NCI-H345 (cell line): ENCODE data around the gene TEX2.
"Not testable (repeated sequence)": the region's sequence is repeated elsewhere in the genome, so short reads cannot be mapped to it uniquely, and the experiment has no call there.

Experiments used
- DNase-seq: peaks from one replicate; lab custom pipeline; 2025; lab: John Stamatoyannopoulos, UW

Gene TEX2

DNA sequence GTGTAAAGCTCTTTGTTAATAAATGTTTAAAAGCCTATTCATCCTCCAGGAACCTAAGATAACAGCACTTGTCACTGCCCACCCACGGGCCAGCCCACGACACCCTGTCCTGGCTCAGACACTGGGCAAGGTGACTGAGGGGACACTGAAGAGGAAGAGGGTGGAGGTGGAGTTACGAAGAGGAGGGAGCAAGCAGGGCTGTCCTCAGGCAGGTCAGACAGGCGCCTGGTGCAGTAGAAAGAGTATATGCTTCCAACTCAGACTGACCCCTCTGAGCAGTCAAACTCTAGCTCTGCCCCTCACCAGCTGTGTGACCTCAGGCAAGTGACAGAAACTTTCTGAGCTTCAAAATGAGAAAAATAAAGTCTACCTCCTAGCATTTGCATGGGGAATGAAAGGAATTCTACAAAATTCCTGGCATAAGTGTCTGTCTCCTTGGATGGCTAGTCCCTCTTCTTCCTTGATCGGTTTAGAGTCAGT, 22.8 kb downstream of the TEX2 start:
- no peak for DNase-seq

DNA sequence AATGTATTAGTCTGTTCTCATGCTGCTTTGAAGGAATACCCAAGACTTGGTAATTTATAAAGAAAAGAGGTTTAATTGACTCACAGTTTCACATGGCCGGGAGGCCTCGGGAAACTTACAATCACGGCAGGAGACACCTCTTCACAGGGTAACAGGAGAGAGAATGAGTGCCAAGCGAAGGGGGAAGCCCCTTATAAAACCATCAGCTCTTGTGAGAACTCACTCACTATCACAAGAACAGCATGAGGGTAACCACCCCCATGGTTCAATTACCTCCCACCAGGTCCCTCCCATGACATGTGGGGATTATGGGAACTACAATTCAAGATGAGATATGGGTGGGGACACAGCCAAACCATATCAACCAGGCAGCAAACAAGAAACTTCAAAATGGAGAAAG, 24.6 kb downstream of the TEX2 start:
- DNase-seq = not testable (repeated sequence)

DNA sequence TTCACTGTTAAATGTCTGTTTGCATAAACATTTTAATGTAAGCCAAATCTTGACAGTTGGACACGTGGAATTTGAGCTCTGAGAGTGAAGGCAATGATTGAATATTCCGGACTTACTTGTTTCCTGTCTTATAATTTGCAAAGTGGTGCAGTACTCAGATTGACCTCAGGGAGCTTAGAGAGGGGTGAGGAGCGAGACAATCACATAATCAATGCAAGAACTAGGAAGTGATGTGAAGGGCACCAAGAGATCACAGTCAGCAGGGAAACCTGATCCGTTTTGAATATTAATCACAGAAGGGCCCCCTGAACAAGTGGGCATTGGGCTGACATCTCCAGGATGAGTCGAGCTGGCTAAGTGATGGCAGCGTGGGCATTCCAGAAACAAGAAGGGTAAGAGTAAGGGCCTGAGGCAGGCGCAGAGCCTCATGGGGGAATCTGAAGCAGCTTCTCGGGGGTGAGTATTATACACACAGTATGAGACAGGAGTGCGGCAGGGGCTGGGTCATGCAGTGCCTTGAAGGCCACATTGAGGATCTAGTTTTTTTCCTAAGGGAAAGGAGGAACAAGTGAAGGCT, 26.1 kb downstream of the TEX2 start:
- no peak for DNase-seq

DNA sequence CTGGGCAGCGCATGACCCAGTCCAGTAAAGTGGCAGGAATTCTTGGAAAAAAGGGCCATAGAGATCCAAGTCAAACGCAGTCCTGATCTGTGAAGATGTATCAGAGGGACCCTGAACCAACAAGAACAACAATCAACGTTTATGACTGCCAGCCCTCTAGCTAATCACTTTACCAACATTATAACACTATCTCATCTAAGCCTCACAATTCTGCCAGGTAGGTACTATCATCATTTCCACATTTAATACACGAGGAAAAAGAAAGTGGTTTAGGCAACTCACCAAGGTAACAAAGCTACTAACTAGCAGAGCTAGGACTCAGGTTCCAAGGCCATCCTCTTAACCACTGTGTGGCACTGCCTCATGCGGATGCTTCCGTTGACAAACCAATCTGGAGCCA, 28.1 kb downstream of the TEX2 start:
- DNase-seq = no peak

DNA sequence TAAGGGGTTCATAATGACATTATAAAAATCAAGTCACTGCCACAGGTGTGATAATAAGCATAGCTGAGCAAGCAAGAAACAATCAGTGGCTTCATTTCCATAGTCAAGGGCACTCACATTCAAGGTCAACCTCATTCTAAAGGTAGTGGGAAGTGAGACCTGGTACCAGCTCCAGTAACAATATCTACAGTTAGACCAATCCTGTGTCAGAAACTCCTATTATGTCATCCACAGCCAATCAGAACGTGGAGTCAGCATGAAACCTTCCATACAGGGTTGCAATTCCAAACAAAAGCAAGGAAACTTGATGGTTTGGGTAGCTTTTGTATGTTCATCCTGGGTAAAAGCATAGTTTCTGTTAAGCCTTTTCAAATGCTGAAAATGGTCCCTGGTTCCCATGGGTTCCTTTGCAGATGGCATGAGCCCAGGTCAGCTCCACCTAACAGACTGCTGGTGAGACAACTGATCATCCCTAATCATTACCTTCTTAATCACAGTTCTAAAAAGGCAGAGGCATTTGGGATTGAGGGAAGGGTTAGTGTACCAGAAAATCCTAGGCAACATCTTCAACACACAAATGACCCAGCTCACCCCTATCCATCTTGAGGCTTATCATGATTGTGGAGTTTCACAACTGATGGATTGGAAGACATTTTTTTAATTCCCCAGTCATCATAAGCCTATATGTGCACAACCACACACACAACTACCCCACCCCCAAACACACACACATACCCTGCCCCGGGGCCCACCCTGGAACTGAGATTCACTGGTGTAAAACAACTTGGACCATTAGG, 30.4 kb downstream of the TEX2 start:
- DNase-seq = no peak

DNA sequence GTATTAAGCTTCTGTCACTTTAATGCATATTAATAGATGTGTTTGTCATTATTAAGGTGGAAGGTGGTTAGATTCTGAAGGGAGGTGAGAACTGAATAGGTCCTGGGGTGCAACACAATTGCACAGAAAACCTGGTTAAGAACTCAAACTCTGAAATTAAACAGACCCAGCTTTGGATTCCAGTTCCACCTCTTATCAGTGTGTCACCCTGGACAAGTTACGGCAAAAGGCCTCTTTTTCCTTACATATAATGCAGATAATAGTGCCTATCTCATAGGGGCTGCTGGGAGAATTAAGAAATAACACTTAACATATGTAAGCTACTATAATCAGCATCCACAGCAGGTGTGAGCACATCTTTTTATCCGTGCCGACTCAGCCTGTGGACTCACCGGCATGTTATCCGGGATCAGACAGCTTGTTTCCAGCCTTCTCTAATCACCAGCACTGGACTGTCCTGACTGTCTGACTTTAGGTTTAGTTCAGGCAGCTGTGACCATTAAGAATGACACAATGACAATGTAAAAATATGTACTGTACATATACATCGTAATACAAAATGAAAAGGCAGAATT, 31.4 kb downstream of the TEX2 start:
- no peak for DNase-seq

DNA sequence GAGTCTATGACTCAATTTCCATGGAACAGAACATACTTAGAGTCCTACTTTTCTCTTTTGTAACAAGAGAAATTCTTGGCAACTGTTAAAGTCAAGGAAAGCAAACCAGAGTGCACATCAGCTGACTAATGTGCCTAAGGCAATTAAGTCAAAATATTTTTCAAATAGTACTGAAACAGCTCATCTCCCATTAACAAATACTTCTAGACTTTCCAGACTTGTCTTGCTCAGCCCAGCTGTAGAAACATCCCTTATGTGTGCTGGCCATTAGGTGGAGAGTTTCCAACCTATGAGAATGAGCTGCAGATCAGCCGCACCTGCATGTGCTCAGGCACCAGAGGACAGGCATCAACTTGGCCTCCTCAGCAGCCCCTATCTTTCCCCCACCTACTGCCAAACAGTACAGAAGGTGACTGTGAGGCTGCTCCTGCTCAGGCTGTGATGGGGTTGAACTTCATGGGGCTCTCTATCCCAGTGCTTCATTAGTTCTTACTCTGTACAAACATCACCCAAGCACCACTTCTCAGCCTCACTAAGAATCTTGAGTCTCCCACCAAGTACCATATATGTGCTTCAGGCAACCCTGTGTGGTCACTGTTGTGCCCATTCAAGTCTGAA, 32.2 kb downstream of the TEX2 start:
- no peak for DNase-seq

DNA sequence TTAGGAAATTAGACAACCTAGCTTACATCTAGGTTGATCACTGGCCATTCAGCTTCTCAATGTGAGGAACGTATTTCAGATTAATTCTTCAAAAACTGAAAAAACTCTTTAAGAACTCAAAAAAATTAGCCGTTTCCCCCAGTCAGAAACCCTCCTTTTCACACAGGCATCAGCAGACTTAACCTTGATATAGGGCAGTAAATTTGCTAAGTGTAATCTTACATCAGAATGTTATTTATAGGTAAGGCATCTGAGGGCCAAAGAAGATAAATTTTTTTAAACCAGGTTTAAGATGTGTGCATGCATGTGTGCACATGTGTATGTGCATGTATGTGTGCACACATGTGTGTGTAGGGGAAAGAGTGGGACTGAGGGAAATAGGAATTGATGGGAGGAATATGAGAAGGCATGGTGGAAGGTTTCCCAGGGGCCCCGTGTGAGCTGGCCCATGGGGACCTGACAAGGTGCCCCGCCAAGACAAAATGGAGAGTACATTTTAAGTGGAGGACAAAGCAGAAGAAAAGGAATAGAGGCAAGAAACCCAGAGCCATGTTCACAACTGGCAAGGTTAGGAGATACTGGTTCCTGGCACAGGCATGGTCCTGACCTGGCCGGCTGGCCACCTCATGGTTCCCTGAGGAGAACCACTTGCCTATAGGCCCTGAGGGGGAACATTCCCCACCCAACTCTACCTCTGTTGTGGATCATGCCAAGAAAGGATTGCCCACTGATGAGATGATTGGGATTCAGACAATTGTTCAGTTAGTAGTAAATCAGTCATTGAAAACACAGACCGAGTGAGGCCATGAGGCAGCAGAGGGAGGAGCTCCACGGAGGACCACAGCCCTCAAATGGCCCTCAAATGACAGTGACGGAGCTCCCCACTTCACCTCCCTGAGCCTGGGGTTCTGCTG, 33.0 kb downstream of the TEX2 start:
- DNase-seq = no peak

DNA sequence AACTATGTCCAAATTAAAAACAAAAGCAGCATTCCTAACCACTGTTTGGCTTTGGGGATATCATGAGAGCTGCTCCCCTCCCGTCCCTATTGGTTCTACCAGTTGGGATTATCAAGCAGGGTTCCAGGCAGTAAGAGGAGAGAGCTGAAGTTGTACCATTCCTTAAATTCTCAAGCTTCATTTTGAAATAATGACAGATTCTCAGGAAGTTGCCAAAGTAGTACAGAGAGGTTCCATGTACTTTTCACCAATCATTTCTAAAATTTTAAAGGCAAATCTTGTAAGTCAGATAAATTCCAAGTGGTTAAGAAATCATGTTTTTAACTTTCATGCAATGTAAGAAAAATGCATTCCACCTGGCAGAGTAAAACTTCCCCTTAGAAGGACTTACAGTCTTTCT, 36.9 kb downstream of the TEX2 start:
- no peak for DNase-seq

DNA sequence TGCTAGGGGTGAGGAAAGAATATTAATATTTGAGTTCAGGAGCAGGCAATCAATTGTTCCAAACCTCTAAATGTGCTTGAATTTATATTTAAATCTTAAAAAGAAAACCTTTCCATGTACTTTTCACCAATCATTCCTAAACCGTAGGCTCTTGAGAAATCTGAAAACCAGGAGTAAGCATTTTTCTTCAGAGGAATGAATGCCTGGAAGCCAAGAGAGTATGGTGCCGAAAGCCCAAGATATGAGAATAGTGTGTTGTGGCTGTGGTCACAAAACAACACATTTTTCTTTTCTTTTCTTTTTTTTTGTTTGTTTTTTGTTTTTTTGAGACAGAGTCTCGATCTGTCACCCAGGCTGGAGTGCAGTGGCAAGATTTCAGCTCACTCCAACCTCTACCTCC, 37.6 kb downstream of the TEX2 start:
- DNase-seq = no peak

DNA sequence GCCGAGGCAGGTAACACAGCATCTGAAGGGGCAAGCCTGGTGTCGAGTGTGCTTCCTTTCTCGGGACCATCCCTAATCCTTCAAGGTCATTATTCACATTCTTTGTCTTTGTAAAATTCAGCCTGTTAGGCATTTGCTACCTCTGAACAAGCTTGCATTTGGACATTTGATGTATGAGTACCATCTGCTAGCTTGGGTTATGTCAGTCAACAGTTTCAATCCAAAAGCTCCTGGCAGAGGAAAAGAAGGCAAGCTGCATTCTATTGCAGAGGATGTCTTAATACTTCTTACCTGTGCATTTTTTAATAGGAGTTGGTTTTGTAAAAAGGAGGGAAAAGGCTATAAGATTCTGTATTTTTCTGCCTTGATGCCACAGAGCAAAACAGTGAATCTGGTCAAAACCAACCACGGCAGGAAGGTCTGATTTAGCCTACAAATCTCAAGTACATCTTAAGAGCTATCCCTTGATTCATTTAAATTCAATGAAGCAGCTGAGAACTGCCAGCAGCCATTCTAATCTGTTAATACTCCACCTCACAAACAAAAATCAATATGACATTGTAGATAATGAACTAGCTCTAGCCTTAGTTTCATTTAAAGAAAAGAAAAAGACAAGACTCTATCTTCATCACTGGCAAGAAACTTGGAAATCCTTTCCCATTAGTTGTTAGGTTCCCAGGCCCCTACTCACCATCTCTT, 39.0 kb downstream of the TEX2 start:
- no peak for DNase-seq

DNA sequence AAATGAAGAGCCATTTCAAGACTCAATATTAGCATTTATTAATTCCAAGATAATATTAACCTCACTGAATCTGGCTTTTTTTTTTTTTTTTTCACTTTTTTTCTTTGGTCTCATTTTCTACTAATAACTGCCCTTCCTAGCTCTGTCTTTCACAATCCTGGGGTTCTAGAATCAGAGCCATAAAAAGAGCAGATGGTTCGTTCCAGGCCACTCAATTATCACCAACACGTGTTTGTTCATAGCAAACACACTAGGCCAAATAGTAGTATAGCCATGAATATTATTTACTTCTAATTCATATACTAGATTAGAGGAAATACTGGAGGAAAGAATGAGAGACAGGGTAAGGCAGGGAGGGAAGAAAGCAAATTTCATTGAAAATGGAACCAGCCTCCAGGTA, 39.8 kb downstream of the TEX2 start:
- DNase-seq = no peak

DNA sequence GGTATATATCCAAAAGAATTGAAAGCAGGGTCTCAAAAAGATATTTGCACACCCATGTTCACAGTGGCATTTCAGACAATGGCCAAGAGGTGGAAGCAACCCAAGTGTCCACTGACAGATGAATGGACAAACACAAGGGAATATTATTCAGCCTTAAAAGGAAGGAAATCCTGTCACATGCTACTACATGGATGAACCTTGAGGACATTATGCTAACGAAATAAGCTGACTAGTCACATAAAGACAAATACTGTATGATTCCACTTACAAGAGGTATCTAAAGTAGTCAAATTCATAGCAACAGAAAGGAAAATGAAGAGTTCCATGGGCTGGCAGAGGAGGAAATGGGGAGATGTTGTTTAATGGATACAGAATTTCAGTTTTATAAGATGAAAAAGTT, 41.4 kb downstream of the TEX2 start:
- DNase-seq = no peak

DNA sequence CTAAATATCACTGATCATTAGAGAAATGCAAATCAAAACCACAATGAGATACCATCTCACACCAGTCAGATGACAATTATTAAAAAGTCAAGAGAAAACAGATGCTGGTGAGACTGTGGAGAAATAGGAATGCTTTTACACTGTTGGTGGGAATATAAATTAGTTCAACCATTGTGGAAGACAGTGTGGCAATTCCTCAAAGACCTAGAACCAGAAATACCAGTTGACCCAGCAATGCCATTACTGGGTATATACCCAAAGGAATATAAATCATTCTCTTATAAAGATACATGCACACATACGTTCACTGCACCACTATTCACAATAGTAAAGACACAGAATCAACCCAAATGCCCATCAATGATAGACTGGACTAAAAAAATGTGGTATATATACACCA, 42.5 kb downstream of the TEX2 start:
- not testable (repeated sequence) for DNase-seq

DNA sequence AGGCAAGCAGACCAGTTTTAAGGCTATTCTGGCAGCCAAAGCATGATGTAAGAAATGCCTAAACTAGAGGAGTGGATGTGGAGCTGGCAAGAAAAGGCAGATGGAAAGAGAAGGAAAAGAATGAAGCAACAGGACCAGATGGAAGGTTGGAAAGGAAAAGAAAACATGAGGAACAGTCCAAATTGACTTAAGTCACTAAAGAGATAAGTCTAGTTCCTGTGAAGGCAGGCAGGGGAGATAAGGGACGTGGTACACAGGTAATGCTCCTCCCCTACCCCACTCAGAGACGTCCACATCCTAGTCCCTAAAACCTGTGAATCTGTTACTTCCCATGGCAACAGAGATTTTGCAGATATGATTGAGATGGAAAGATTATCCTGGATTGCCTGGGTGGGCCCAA, 43.5 kb downstream of the TEX2 start:
- no peak for DNase-seq

DNA sequence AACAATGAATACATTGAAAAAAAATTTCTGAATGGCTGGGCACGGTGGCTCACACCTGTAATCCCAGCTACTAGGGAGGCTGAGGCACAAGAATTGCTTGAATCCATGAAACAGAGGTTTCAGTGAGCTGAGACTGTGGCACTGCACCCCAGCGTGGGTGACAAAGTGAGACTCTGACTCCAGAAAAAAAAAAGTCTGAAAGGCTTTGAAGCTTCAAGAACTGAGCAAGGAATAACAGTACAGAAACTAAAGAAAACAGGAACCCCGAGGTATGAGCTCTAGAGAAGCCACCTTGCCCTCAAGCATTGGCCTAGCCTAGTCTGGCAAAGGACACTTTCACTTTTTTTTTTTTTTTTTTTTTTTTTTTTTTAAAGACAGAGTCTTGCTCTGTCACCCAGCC, 45.0 kb downstream of the TEX2 start:
- no peak for DNase-seq

DNA sequence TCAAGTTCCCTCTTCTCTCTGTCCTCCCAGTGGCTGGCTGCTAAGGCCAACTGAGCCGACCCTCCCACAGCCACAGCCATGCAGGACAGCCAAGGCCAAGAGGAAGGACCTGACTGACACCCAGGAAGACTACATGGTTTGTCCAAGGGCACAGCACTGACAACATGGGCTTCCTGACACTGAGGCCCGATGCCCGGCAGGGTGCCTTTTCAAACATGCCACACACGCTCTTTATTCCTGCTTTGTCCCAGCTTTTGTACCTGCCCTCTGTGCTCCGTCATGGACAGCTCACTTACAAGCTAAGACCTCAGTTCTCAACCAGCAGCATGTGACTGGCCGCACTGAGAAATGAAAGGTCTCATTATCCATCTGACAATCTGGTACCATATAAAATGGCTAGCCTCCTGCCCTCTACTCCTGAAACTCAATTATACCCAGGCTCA, 45.8 kb downstream of the TEX2 start:
- DNase-seq = no peak

DNA sequence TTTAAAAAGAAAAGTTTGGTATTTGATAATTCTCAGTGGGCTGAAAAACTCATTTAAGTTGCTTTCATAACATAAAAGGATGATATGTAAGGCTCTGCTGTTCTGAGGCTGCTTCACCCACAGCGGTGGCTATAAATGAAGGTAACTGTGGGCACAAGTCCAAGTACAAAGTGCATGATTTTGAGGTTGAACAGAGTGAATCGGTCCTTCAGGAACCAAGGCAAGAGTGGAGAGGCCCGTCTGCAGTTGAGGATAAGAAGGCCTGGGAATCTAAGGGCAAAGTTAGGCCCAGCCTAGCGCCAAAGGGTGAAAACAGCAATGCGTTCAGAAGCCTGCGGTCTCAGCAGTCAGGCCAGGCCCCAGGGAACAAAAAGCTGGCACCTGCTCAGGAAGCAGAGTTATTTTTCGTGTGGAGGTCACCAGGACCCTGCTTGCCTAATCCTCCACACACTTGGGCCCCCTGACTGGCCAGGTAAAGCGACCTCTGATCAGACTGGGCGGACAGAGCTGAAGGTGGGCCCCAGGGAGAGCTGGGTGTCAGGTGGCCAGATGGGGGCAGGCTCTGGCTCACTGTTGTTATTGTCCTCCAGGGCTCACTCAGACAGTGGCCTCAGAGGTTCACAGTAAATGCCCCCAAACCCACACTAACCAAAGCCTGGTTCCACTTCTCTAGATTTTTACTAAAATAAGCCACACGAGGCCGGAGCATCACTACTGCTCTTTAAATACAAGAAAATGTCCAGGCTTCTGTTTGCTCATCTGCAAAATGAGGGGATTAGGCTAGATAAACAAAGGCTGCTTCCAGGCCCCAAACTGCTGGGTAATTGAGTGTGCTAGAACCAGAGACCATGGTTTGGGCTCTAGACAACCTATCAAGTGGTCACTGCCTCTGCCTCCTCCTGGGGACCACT, 46.5 kb downstream of the TEX2 start:
- DNase-seq = no peak

DNA sequence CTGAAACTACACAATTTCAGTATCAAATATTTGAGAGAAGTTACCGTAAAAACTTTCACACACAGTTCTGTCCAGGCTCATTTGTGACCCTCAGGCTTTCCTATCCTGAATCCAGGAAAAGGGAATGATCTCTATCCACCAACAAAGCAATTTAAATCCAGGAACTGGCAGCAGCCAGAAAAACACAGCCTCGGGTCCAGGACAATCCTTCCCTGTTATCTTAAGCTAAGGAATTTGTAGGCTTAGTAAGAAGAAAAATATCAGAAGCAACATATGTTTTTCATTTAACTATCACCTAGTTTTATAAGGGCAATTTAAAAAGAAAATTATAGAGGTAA, 47.1 kb downstream of the TEX2 start:
- DNase-seq = no peak

DNA sequence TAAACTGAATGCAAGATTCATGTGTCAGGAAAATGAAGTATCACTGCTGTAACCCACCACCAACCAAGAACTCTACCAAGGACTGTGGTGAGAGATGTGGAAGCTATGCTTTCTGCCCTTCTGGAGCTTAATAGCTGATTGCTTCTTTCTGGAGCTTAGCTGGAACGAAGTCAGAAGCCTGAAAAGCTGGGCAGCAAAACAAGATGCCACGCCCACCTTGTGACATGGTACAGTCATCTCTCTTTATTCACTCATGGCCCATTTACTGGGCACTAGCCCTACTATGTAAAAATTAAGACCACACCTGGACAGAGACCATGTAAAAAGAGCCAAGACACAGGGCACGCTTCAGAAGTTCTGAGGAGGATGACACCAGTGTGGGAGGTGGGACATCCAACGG, 48.1 kb downstream of the TEX2 start:
- DNase-seq = no peak
